HFFc6 (cell line): ENCODE measurements around the gene ADAMTSL2. TPM values are rescaled to one million over a fixed set of nuclear protein-coding genes. Genes with fewer than 3 reads are reported as not detected.

Experiments used
- DNase-seq: peaks from one replicate; pipeline ENCODE4 v3.0.0-alpha.2; 2018
- H3K27ac Mint-ChIP-seq: 2 replicates; pipeline ENCODE4 v1.8.0; 2020; ENCODE audit warnings: mild to moderate bottlenecking, mixed read lengths
- H3K27me3 Mint-ChIP-seq: 2 replicates; pipeline ENCODE4 v1.8.0; 2021; ENCODE audit warnings: mild to moderate bottlenecking, moderate library complexity, mixed read lengths; ENCODE audit not compliant: insufficient read depth
- H3K36me3 Mint-ChIP-seq: 2 replicates; pipeline ENCODE4 v1.8.0; 2021; ENCODE audit warnings: low read depth, mixed read lengths
- H3K4me1 Mint-ChIP-seq: 2 replicates; pipeline ENCODE4 v1.8.0; 2020; ENCODE audit warnings: low read depth, mixed read lengths
- H3K4me3 Mint-ChIP-seq: 2 replicates; pipeline ENCODE4 v1.8.0; 2020; ENCODE audit warnings: mild to moderate bottlenecking, moderate library complexity, mixed read lengths
- H3K9me3 Mint-ChIP-seq: 2 replicates; pipeline ENCODE4 v1.8.0; 2020; ENCODE audit warnings: mild to moderate bottlenecking, mixed read lengths
- CTCF ChIP-seq: fragments of 200-600 bp; sonication (generic); IDR thresholded peaks from 2 replicates; pipeline ENCODE4 v1.5.0; 2021; ENCODE audit warnings: antibody characterized with exemption, mild to moderate bottlenecking
- total RNA-seq, 6 experiments: library from RNA; stranded (reverse); fragmentation: NEBNext Ultra II Directional; extraction: Animal tissue kit (Norgen Biotek cat#: 25700); gene quantifications; 2 replicates in 1 of 6; 3 replicates in 5 of 6; pipeline ENCODE4 v1.2.3, GENCODE V29; 2021

ADAMTSL2 gene
- total RNA-seq, 6 experiments from 2014 or later: 0.05 to 0.07 (median 0.06) TPM; not detected in 3

DNA sequence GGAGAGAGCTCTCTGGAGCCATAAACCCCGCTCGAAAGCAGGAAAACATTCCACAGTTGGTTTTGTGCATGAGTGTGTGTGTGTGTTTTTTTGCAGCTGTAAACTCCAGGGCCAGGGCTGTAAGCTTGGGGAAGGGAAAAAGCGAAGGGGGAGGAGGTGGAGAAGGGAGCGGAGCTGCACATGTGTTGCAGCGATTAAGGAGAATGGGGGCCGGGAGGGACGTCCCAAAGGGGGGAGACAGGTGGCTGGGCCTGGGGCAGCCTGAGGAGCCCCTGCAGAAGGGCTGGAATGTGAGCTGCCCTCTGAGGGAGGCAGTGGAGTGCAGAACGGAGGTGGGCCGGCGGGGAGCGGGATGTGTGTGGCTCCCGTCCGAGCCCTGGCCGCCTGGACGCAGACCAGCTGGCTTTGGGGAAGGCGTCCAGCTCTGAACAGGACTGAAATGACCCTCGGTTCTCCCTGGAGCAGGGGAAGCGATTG is 7.0 kb upstream of the ADAMTSL2 start:
- no peaks in the 10 kb centered on the region for H3K4me1 Mint-ChIP-seq
- no peak for DNase-seq
- H3K4me3 Mint-ChIP-seq: no peak overlapping the region
- H3K27me3 Mint-ChIP-seq: peaks cover 62% of the 10 kb centered on the region
- no peak overlapping the region for H3K27ac Mint-ChIP-seq
- H3K36me3 Mint-ChIP-seq: no peaks in the 10 kb centered on the region
- no peaks in the 10 kb centered on the region for H3K9me3 Mint-ChIP-seq
- TF ChIP-seq CTCF: no peak

DNA sequence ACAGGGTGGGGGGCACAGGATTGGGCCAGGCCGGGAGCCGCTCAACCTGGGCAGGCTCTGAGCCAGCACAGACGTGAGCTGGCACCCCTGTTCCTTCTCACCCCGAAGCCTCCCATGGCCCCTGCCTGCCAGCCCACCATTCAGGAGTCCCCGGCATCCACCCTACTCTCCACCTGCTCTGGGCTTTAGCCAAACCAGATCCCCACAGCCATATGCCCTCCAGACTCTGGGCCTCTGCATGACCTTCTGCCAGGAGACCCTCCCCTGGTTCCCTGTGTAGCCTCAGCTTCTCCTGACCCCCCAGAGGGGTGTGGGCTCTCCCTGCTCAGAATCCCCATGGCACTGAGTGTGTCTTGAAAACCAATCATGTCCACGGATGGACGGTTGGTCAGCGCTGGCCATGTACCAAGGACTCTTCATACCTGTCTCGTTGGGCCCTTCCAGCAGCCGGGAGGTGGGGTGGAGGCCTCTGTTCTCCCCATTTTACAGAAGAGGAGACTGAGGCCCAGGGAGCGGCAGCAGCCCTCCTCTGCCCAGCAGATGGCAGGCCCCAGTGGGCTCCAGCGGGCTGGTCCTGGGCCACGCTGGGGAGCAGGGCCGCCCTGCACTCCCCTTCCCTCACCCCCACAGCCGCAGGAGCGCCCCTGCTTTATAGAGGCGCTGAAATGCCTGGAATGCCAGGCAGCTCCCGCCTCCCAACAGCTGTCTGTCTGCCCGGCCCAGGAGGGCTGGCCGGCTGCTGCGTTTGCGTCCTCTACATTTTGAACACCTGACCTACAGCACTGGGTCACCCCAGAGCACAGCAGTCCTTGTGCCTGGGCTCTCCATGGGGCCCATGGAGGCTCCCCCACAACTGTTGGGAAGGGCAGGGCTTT is 6.3 kb upstream of the ADAMTSL2 start:
- H3K36me3 Mint-ChIP-seq: no peaks in the 10 kb centered on the region
- H3K4me3 Mint-ChIP-seq: no peak overlapping the region
- no peaks in the 10 kb centered on the region for H3K4me1 Mint-ChIP-seq
- no peaks in the 10 kb centered on the region for H3K9me3 Mint-ChIP-seq
- no peak for DNase-seq
- no peak for TF ChIP-seq CTCF
- H3K27me3 Mint-ChIP-seq: peaks cover 56% of the 10 kb centered on the region
- no peak overlapping the region for H3K27ac Mint-ChIP-seq

GRCh38 chr9:133528876-133529241 is 5.6 kb upstream of the ADAMTSL2 start:
- Mint-ChIP-seq H3K27me3 (peaks cover 56% of the 10 kb centered on the region), H3K4me1 (no peaks in the 10 kb centered on the region), H3K27ac (no peak overlapping the region), H3K4me3 (no peak overlapping the region), H3K9me3 (no peaks in the 10 kb centered on the region), H3K36me3 (no peaks in the 10 kb centered on the region)
- no peak for TF ChIP-seq CTCF
- DNase-seq: no peak

GRCh38 chr9:133529457-133529856 is 5.0 kb upstream of the ADAMTSL2 start:
- no peaks in the 10 kb centered on the region for H3K4me1 Mint-ChIP-seq
- H3K27ac Mint-ChIP-seq: no peak overlapping the region
- no peak for TF ChIP-seq CTCF
- no peaks in the 10 kb centered on the region for H3K36me3 Mint-ChIP-seq
- DNase-seq: no peak
- H3K27me3 Mint-ChIP-seq: peaks cover 50% of the 10 kb centered on the region
- no peak overlapping the region for H3K4me3 Mint-ChIP-seq
- no peaks in the 10 kb centered on the region for H3K9me3 Mint-ChIP-seq

GRCh38 chr9:133529874-133530273 is 4.6 kb upstream of the ADAMTSL2 start:
- Mint-ChIP-seq H3K27me3 (peaks cover 48% of the 10 kb centered on the region), H3K9me3 (no peaks in the 10 kb centered on the region), H3K27ac (no peak overlapping the region), H3K4me3 (no peak overlapping the region), H3K36me3 (no peaks in the 10 kb centered on the region), H3K4me1 (no peaks in the 10 kb centered on the region)
- DNase-seq: no peak
- TF ChIP-seq CTCF: no peak
